Neural cell (in vitro differentiated cells): ENCODE measurements around the gene FNDC3A. TPM values are rescaled to one million over a fixed set of nuclear protein-coding genes. Genes with fewer than 3 reads are reported as not detected.

Experiments
- H2AFZ ChIP-seq: fragments of 200-600, 300-800 bp; sonication (generic), shearing (Covaris generic); 2 replicates; pipeline ENCODE4 v1.6.0; 2014; ENCODE audit warnings: low read depth, mild to moderate bottlenecking, antibody characterized with exemption, low read length, moderate library complexity
- H3F3A ChIP-seq: fragments of 200-600 bp; shearing (Covaris generic); 2 replicates; pipeline ENCODE4 v1.6.1; 2016; ENCODE audit warnings: mild to moderate bottlenecking, moderate library complexity, mixed read lengths, antibody characterized with exemption, low read length; ENCODE audit not compliant: insufficient read depth, poor library complexity, severe bottlenecking
- H3K27ac ChIP-seq: fragments of 200-600, 300-800 bp; sonication (generic), shearing (Covaris generic); 2 replicates; pipeline ENCODE4 v1.5.1; 2014; ENCODE audit warnings: mild to moderate bottlenecking, low read length, moderate library complexity
- H3K27me3 ChIP-seq: fragments of 300-800, 200-600 bp; sonication (generic), shearing (Covaris generic); 2 replicates; pipeline ENCODE4 v1.6.0; 2014; ENCODE audit warnings: mild to moderate bottlenecking, low read depth, low read length, moderate library complexity; ENCODE audit not compliant: insufficient read depth
- H3K36me3 ChIP-seq: fragments of 300-800, 200-600 bp; sonication (generic), shearing (Covaris generic); 2 replicates; pipeline ENCODE4 v1.5.1; 2014; ENCODE audit warnings: mild to moderate bottlenecking, antibody characterized with exemption, low read length, moderate library complexity; ENCODE audit not compliant: insufficient read depth
- H3K4me2 ChIP-seq: fragments of 300-800, 200-600 bp; sonication (generic), shearing (Covaris generic); 2 replicates; pipeline ENCODE4 v1.6.0; 2014; ENCODE audit warnings: mild to moderate bottlenecking, low read length
- H3K4me3 ChIP-seq: fragments of 300-800, 200-600 bp; sonication (generic), shearing (Covaris generic); 2 replicates; pipeline ENCODE4 v1.5.1; 2014; ENCODE audit warnings: mild to moderate bottlenecking, low read length, moderate library complexity
- H3K79me2 ChIP-seq: fragments of 200-600 bp; shearing (Covaris generic); replicated peaks from 2 replicates; pipeline ENCODE4 v1.6.0; 2014; ENCODE audit warnings: mild to moderate bottlenecking, low read length, moderate library complexity; ENCODE audit not compliant: insufficient read depth
- H3K9ac ChIP-seq: fragments of 300-800, 200-600 bp; sonication (generic), shearing (Covaris generic); 2 replicates; pipeline ENCODE4 v1.6.1; 2016; ENCODE audit warnings: mild to moderate bottlenecking, low read length, mixed read lengths
- H3K9me2 ChIP-seq: fragments of 200-600 bp; shearing (Covaris generic); 2 replicates; pipeline ENCODE4 v1.6.1; 2016; ENCODE audit warnings: mild to moderate bottlenecking, low read length, mixed read lengths; ENCODE audit not compliant: insufficient read depth
- H3K9me3 ChIP-seq: fragments of 200-600, 300-800 bp; sonication (generic), shearing (Covaris generic); 2 replicates; pipeline ENCODE4 v1.6.1; 2016; ENCODE audit warnings: mild to moderate bottlenecking, mixed run types, low read length, moderate library complexity, mixed read lengths
- H4K20me1 ChIP-seq: fragments of 200-600 bp; shearing (Covaris generic); 2 replicates; pipeline ENCODE4 v1.6.1; 2016; ENCODE audit warnings: mild to moderate bottlenecking, mixed run types; ENCODE audit not compliant: insufficient read depth
- EP300 ChIP-seq: fragments of 450-650 bp; conservative IDR thresholded peaks from 2 replicates; pipeline ENCODE4 v1.6.1; 2014; ENCODE audit warnings: antibody characterized with exemption, mild to moderate bottlenecking, moderate library complexity; ENCODE audit not compliant: poor library complexity, severe bottlenecking
- EZH2 ChIP-seq: fragments of 200-600, 300-800 bp; shearing (Covaris generic), sonication (generic); IDR thresholded peaks from 2 replicates; pipeline ENCODE4 v1.6.1; 2014; ENCODE audit warnings: antibody characterized with exemption, low read length, borderline replicate concordance, mild to moderate bottlenecking; ENCODE audit not compliant: insufficient read depth, poor library complexity, severe bottlenecking
- MXI1 ChIP-seq: fragments of 450-650 bp; conservative IDR thresholded peaks from 2 replicates; pipeline ENCODE4 v1.6.1; 2014; ENCODE audit warnings: antibody characterized with exemption, mild to moderate bottlenecking; ENCODE audit not compliant: poor library complexity, severe bottlenecking
- POLR2AphosphoS5 ChIP-seq: IDR thresholded peaks from 2 replicates; pipeline ENCODE4 v1.6.1; 2012
- RAD21 ChIP-seq: fragments of 450-650 bp; conservative IDR thresholded peaks from 2 replicates; pipeline ENCODE4 v1.6.1; 2014; ENCODE audit warnings: antibody characterized with exemption, mild to moderate bottlenecking, moderate library complexity
- SMC3 ChIP-seq: fragments of 450-650 bp; conservative IDR thresholded peaks from 2 replicates; pipeline ENCODE4 v1.6.1; 2014; ENCODE audit warnings: antibody characterized with exemption, mild to moderate bottlenecking, moderate library complexity; ENCODE audit not compliant: poor library complexity
- TAF1 ChIP-seq: IDR thresholded peaks from 2 replicates; pipeline ENCODE4 v1.6.1; 2012; ENCODE audit warnings: low read depth
- polyA plus RNA-seq: library from polyadenylated mRNA; depleted of rRNA; stranded (reverse); fragments of >200 nt; gene quantifications from 2 replicates; pipeline ENCODE4 v1.2.3, GENCODE V29; 2014
- TF ChIP-seq, protein P1 (sequence below): IDR thresholded peaks from 2 replicates; pipeline ENCODE4 v1.6.1; 2012; ENCODE audit warnings: borderline replicate concordance
- TF ChIP-seq, protein P2 (sequence below): fragments of 450-650 bp; IDR thresholded peaks from 2 replicates; pipeline ENCODE4 v1.5.1; 2014; ENCODE audit warnings: antibody characterized with exemption, mild to moderate bottlenecking, moderate library complexity; ENCODE audit not compliant: poor library complexity, severe bottlenecking

The FNDC3A gene
- polyA plus RNA-seq, 1 donor from 2014 or later = 83.8 TPM

DNA sequence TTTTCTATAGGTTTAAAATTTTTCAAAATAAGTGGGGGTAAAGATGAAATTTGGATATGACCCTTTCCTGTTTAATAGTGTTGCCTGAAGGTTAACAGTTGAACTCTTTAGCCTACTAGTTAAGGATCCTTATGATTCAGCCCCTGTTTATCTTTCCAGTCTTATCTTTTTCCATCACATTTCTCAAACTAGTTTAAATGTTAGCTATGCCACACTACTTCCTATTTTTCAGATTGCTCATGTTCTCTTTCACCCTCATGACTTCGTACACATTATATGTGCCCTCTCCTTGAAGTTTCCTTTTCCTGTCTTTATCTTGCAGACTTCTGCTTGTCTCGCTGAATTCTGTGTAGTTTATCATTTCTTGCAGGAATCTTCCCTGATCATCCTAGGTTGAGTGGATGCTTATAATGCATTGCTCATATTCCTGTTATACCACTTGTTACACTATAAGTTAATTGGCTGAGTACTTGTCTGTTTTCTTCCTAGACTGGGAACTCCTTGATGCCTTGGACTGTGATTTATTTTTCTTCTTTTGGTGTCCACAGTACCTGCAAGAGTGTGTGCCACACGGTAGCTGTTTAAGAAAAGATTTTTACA lies 86.7 kb downstream of the FNDC3A start:
- Histone ChIP-seq H3K9me3 (no peaks in the 10 kb centered on the region), H3K9ac (no peak overlapping the region), H3K79me2 (no peaks in the 10 kb centered on the region), H3K4me3 (no peak overlapping the region), H3K9me2 (no peaks in the 10 kb centered on the region), H4K20me1 (no peaks in the 10 kb centered on the region), H3K36me3 (no peaks in the 10 kb centered on the region), H3F3A (no peaks in the 10 kb centered on the region), H2AFZ (no peak overlapping the region), H3K27me3 (no peaks in the 10 kb centered on the region), H3K27ac (no peak overlapping the region), H3K4me2 (no peak overlapping the region)
- no peak for TF ChIP-seq MXI1
- TF ChIP-seq RAD21 = no peak
- TF ChIP-seq EZH2 = no peak
- no peak for TF ChIP-seq EP300

DNA sequence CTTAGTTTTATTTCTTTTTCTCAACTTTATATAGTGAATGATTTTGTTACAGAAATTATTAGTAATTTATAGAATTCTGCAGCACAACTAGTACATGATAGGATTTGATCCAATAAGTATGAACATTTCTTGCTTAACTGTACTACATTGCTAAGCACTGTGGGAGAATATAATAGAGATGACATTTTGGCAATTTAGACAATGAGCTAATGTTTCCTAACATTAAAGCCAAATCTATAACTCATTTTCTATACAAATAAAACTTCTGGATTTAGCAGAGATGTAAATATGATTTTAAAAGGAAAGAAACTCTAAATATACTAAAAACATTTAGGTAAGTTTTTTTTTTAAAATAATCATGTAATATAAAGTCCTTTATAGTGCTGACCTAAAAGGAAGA lies 87.3 kb downstream of the FNDC3A start:
- H3K9ac ChIP-seq = no peak overlapping the region
- no peaks in the 10 kb centered on the region for H3K36me3 ChIP-seq
- H3K27me3 ChIP-seq = no peaks in the 10 kb centered on the region
- H2AFZ ChIP-seq = no peak overlapping the region
- no peaks in the 10 kb centered on the region for H3K79me2 ChIP-seq
- H3K9me2 ChIP-seq = no peaks in the 10 kb centered on the region
- no peaks in the 10 kb centered on the region for H3F3A ChIP-seq
- H3K27ac ChIP-seq = no peak overlapping the region
- no peaks in the 10 kb centered on the region for H4K20me1 ChIP-seq
- H3K4me3 ChIP-seq = no peak overlapping the region
- no peak overlapping the region for H3K4me2 ChIP-seq
- TF ChIP-seq, protein P1, sequence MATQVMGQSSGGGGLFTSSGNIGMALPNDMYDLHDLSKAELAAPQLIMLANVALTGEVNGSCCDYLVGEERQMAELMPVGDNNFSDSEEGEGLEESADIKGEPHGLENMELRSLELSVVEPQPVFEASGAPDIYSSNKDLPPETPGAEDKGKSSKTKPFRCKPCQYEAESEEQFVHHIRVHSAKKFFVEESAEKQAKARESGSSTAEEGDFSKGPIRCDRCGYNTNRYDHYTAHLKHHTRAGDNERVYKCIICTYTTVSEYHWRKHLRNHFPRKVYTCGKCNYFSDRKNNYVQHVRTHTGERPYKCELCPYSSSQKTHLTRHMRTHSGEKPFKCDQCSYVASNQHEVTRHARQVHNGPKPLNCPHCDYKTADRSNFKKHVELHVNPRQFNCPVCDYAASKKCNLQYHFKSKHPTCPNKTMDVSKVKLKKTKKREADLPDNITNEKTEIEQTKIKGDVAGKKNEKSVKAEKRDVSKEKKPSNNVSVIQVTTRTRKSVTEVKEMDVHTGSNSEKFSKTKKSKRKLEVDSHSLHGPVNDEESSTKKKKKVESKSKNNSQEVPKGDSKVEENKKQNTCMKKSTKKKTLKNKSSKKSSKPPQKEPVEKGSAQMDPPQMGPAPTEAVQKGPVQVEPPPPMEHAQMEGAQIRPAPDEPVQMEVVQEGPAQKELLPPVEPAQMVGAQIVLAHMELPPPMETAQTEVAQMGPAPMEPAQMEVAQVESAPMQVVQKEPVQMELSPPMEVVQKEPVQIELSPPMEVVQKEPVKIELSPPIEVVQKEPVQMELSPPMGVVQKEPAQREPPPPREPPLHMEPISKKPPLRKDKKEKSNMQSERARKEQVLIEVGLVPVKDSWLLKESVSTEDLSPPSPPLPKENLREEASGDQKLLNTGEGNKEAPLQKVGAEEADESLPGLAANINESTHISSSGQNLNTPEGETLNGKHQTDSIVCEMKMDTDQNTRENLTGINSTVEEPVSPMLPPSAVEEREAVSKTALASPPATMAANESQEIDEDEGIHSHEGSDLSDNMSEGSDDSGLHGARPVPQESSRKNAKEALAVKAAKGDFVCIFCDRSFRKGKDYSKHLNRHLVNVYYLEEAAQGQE = no peak
- TF ChIP-seq SMC3 (no peak), TAF1 (no peak)
- H3K9me3 ChIP-seq = no peaks in the 10 kb centered on the region

DNA sequence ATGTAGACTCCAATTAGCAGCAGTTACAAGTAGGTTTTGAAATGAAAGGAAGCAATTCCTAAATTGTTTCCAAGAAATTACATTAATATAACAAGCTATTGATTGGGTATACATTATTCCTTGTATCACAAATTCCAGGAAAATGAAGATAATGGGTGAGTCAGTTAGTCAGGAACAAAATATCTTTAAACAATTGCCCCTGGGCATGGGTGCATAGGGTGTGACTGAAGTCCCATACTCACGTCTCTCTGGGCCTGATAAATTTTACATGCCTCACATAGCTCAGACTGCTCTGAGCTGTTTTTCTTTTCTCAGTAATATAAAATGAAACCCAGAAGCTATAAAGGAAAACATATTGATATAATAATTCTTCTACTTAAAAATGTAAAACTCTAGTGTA lies 87.8 kb downstream of the FNDC3A start:
- no peak for TF ChIP-seq SMC3
- no peak for TF ChIP-seq RAD21
- TF ChIP-seq, protein P1 = no peak
- TF ChIP-seq, protein P2, sequence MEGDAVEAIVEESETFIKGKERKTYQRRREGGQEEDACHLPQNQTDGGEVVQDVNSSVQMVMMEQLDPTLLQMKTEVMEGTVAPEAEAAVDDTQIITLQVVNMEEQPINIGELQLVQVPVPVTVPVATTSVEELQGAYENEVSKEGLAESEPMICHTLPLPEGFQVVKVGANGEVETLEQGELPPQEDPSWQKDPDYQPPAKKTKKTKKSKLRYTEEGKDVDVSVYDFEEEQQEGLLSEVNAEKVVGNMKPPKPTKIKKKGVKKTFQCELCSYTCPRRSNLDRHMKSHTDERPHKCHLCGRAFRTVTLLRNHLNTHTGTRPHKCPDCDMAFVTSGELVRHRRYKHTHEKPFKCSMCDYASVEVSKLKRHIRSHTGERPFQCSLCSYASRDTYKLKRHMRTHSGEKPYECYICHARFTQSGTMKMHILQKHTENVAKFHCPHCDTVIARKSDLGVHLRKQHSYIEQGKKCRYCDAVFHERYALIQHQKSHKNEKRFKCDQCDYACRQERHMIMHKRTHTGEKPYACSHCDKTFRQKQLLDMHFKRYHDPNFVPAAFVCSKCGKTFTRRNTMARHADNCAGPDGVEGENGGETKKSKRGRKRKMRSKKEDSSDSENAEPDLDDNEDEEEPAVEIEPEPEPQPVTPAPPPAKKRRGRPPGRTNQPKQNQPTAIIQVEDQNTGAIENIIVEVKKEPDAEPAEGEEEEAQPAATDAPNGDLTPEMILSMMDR = no peak
- TF ChIP-seq EZH2 = no peak
- no peak for TF ChIP-seq POLR2AphosphoS5
- no peak overlapping the region for H3K4me3 ChIP-seq
- no peak overlapping the region for H3K27ac ChIP-seq
- no peaks in the 10 kb centered on the region for H3K36me3 ChIP-seq
- H4K20me1 ChIP-seq = no peaks in the 10 kb centered on the region
- no peak overlapping the region for H2AFZ ChIP-seq
- no peak overlapping the region for H3K4me2 ChIP-seq
- no peaks in the 10 kb centered on the region for H3K9me2 ChIP-seq
- no peaks in the 10 kb centered on the region for H3F3A ChIP-seq
- H3K79me2 ChIP-seq = no peaks in the 10 kb centered on the region
- no peaks in the 10 kb centered on the region for H3K9me3 ChIP-seq
- no peak overlapping the region for H3K9ac ChIP-seq
- no peaks in the 10 kb centered on the region for H3K27me3 ChIP-seq
